ENCODE results near the gene SECTM1.

SECTM1 gene

GRCh38 chr17:82302991-82303943 lies 30.3 kb downstream of the SECTM1 start:
- Histone ChIP-seq H3K27me3 (ENCODE audit: insufficient read depth, low read depth) (peaks cover 15% of the 10 kb centered on the region), H3K27ac (no peak overlapping the region), H3K9ac (no peak overlapping the region), H3K36me3 (ENCODE audit: insufficient read depth) (no peaks in the 10 kb centered on the region), H3K4me3 (IDR thresholded peaks at IDR 0.05; ENCODE audit: insufficient read depth, low read depth, low read length) (no peak overlapping the region), H3K4me1 (ENCODE audit: low read depth, poor library complexity, severe bottlenecking) (peaks cover 15% of the 10 kb centered on the region), H4K20me1 (ENCODE audit: insufficient read depth) (no peaks in the 10 kb centered on the region), H3K79me2 (ENCODE audit: insufficient read depth, low read depth) (no peaks in the 10 kb centered on the region), H3K4me2 (no peak overlapping the region), H2AFZ (ENCODE audit: low read depth) (no peak overlapping the region)
- TF ChIP-seq CTCF (conservative IDR thresholded peaks at IDR 0.05; ENCODE audit: low read depth, low read length), result no peak

GRCh38 chr17:82302568-82302963 lies 31.0 kb downstream of the SECTM1 start:
- Histone ChIP-seq H3K4me1 (ENCODE audit: low read depth, poor library complexity, severe bottlenecking) (peaks cover 22% of the 10 kb centered on the region), H2AFZ (ENCODE audit: low read depth) (no peak overlapping the region), H3K79me2 (ENCODE audit: insufficient read depth, low read depth) (no peaks in the 10 kb centered on the region), H3K36me3 (ENCODE audit: insufficient read depth) (no peaks in the 10 kb centered on the region), H3K4me2 (no peak overlapping the region), H3K9ac (no peak overlapping the region), H3K4me3 (IDR thresholded peaks at IDR 0.05; ENCODE audit: insufficient read depth, low read depth, low read length) (no peak overlapping the region), H3K27me3 (ENCODE audit: insufficient read depth, low read depth) (peaks cover 8% of the 10 kb centered on the region; the same call in 1 of the 2 replicates), H4K20me1 (ENCODE audit: insufficient read depth) (no peaks in the 10 kb centered on the region), H3K27ac (no peak overlapping the region)
- TF ChIP-seq CTCF (conservative IDR thresholded peaks at IDR 0.05; ENCODE audit: low read depth, low read length), result no peak

GRCh38 chr17:82301916-82302567 lies 31.5 kb downstream of the SECTM1 start:
- no peak overlapping the region for H3K9ac ChIP-seq
- no peaks in the 10 kb centered on the region for H3K36me3 ChIP-seq (ENCODE audit: insufficient read depth)
- no peak overlapping the region for H3K27ac ChIP-seq
- no peak for TF ChIP-seq CTCF (conservative IDR thresholded peaks at IDR 0.05; ENCODE audit: low read depth, low read length)
- peaks cover 4% of the 10 kb centered on the region; the same call in 1 of the 2 replicates for H3K27me3 ChIP-seq (ENCODE audit: insufficient read depth, low read depth)
- no peaks in the 10 kb centered on the region for H4K20me1 ChIP-seq (ENCODE audit: insufficient read depth)
- H3K4me1 ChIP-seq (ENCODE audit: low read depth, poor library complexity, severe bottlenecking), result peaks cover 27% of the 10 kb centered on the region
- H3K79me2 ChIP-seq (ENCODE audit: insufficient read depth, low read depth), result no peaks in the 10 kb centered on the region
- no peak overlapping the region for H2AFZ ChIP-seq (ENCODE audit: low read depth)
- no peak overlapping the region for H3K4me3 ChIP-seq (IDR thresholded peaks at IDR 0.05; ENCODE audit: insufficient read depth, low read depth, low read length)
- no peak overlapping the region for H3K4me2 ChIP-seq

GRCh38 chr17:82301300-82301915 lies 32.2 kb downstream of the SECTM1 start:
- Histone ChIP-seq H2AFZ (ENCODE audit: low read depth) (0 out of 2 replicates have a peak overlapping the region, but pooled peaks have one; percentile 44), H4K20me1 (ENCODE audit: insufficient read depth) (no peaks in the 10 kb centered on the region), H3K4me1 (ENCODE audit: low read depth, poor library complexity, severe bottlenecking) (peaks cover 34% of the 10 kb centered on the region), H3K9ac (no peak overlapping the region), H3K4me3 (IDR thresholded peaks at IDR 0.05; ENCODE audit: insufficient read depth, low read depth, low read length) (no peak overlapping the region), H3K36me3 (ENCODE audit: insufficient read depth) (no peaks in the 10 kb centered on the region), H3K27me3 (ENCODE audit: insufficient read depth, low read depth) (no peaks in the 10 kb centered on the region), H3K27ac (no peak overlapping the region), H3K4me2 (no peak overlapping the region), H3K79me2 (ENCODE audit: insufficient read depth, low read depth) (no peaks in the 10 kb centered on the region)
- no peak for TF ChIP-seq CTCF (conservative IDR thresholded peaks at IDR 0.05; ENCODE audit: low read depth, low read length)

Measured in KMS-11 (cell line).